LNCaP clone FGC (cell line): ENCODE measurements around the gene ZNF558.
"Not testable (repeated sequence)": the region's sequence is repeated elsewhere in the genome, so short reads cannot be mapped to it uniquely, and the experiment has no call there.

Source experiments
- DNase-seq: peaks from one replicate; pipeline ENCODE4 v3.0.0-alpha.2; 2011; ENCODE audit warnings: low read depth
- H3K4me3 ChIP-seq: 2 replicates; pipeline ENCODE4 v1.5.1; 2011; ENCODE audit warnings: mild to moderate bottlenecking, low read depth, low read length, control low read depth
- TF ChIP-seq, protein P1 (sequence below): IDR thresholded peaks from 2 replicates; pipeline ENCODE4 v1.5.1; 2012; ENCODE audit warnings: mild to moderate bottlenecking; ENCODE audit not compliant: control insufficient read depth, insufficient read depth; ENCODE audit errors: extremely low read depth

The ZNF558 gene

DNA sequence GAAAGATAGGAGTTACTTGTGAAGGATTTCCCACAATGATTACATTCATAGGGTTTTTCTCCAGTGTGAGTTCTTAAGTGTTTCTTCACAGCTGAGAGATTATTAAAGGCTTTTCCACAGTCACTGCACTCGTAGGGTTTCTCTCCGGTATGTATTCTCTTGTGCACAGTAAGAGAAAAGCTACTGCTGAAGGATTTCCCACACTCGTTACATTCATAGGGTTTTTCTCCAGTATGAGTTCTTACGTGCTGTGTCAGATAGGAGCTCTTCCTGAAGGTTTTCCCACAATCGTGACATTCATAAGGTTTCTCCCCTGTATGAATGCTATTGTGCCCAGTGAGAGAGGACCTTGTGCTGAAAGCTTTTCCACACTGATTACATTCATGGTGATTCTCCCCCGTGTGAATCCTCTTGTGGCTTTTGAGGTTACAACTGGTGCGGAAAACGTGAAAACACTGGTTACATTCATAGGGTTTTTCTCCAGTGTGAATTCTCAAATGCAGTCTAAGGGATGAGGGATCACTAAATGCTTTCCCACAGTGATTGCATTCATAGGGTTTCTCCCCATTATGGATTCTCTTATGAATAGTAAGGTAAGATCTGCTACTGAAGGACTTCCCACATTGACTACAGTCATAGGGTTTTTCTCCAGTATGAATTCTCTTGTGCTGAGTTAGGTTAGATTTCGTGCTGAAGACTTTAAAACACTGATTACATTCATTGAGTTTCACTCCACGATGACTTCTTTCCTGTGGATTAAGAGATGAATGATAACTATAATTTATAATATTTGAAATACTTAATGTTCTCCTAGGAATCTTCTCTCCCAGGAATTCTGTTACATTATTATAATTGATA lies 20.6 kb downstream of the ZNF558 start:
- H3K4me3 ChIP-seq: no peak overlapping the region
- DNase-seq: no peak
- TF ChIP-seq, protein P1, sequence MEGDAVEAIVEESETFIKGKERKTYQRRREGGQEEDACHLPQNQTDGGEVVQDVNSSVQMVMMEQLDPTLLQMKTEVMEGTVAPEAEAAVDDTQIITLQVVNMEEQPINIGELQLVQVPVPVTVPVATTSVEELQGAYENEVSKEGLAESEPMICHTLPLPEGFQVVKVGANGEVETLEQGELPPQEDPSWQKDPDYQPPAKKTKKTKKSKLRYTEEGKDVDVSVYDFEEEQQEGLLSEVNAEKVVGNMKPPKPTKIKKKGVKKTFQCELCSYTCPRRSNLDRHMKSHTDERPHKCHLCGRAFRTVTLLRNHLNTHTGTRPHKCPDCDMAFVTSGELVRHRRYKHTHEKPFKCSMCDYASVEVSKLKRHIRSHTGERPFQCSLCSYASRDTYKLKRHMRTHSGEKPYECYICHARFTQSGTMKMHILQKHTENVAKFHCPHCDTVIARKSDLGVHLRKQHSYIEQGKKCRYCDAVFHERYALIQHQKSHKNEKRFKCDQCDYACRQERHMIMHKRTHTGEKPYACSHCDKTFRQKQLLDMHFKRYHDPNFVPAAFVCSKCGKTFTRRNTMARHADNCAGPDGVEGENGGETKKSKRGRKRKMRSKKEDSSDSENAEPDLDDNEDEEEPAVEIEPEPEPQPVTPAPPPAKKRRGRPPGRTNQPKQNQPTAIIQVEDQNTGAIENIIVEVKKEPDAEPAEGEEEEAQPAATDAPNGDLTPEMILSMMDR: no peak

DNA sequence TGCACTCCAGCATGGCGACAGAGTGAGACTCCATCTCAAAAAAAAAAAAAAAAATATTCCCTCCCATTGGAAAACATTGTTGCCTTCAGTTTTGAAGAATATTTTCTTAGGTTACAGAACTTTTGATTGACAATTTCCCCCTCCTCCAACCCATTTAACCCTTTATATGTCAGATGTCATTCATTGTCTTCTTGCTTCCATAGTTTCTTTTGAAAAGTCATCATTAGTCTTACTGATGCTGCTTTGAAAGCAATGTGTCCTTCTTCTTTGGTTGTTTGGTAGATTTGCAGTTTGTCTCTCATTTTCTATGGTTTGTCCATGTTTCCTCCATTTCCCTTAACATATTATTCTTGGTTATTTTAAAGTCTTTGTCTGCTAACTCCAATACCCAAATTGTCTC lies 25.4 kb downstream of the ZNF558 start:
- TF ChIP-seq, protein P1: no peak
- no peak for DNase-seq

DNA sequence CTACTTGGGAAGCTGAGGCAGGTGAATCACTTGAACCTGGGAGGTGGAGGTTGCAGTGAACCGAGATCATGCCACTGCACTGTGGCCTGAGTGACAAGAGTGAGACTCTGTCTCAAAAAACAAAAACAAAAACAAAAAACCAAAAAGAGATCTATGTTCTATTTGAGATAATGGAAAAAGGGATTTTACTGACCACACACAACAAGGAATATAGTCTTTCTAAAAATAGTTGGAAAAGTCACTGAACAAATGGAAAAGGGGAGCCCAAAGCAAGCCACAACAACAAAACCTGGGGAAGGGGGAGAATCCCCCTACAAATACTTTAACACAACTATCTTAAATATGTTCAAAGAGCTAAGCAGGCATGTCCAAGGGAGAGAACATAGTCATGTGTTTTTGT lies 37.3 kb downstream of the ZNF558 start:
- no peak overlapping the region for H3K4me3 ChIP-seq
- no peak for DNase-seq
- TF ChIP-seq, protein P1: no peak

More for the DNA sequence above, 25.4 kb downstream of the ZNF558 start:
- H3K4me3 ChIP-seq: no peak overlapping the region

DNA sequence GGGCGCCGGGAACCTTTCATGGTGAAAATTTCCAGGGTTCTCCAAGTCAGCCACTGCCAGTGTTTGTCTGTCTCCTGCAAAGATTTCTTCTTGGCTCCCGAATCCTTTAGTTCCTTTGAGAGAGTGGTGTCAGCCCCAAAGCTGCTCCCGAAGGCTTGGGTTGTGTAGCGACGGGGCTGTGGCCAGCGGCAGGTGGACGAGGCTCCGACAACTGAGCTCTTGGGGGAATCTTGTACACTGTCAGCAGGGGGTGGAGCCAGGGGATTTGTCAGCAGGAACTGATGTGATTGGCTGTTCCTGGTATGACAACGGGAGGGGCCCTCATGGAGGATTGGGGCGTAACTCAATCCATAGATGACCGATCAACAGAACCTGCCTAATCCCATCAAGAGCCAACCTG lies 58.5 kb downstream of the ZNF558 start:
- not testable (repeated sequence) for DNase-seq, H3K4me3 ChIP-seq

DNA sequence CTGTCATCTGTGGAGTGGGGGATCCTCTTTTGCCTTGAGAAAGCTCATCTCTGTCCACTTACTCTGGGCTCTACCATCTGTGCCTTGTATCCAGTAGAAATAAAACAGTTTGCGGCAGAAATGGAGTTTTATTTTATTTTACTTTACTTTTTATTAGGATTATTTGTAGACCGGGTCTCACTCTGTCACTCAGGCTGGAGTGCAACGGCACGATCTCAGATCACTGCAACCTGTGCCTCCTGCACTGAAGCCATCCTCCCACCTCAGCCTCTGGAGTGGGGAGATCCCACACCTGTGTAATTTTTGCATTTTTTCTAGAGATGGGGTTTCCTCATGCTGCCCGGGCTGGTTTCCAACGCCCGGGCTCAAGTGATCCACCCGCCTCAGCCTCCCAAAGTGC lies 62.8 kb downstream of the ZNF558 start:
- not testable (repeated sequence) for H3K4me3 ChIP-seq, DNase-seq

DNA sequence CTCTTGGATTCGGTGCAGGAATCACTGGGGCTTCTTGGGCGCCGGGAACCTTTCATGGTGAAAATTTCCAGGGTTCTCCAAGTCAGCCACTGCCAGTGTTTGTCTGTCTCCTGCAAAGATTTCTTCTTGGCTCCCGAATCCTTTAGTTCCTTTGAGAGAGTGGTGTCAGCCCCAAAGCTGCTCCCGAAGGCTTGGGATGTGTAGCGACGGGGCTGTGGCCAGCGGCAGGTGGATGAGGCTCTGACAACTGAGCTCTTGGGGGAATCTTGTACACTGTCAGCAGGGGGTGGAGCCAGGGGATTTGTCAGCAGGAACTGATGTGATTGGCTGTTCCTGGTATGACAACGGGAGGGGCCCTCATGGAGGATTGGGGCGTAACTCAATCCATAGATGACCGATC lies 64.8 kb downstream of the ZNF558 start:
- H3K4me3 ChIP-seq, DNase-seq: not testable (repeated sequence)
